ENCODE measurements around the gene RELCH.

GRCh38 chr18:62182220-62182619 lies 4.8 kb upstream of the RELCH start:
- TF ChIP-seq CTCF (IDR thresholded peaks at IDR 0.05; ENCODE audit: low read depth, low read length, poor library complexity, severe bottlenecking) (no peak), EZH2phosphoT487 (IDR thresholded peaks at IDR 0.05; ENCODE audit: borderline replicate concordance, low read length) (no peak)

All from DOHH2 (cell line).